Gastrocnemius medialis (tissue), 4 donors: Measurements from ENCODE around the gene SIGLEC11.
"Not testable (repeated sequence)": the region's sequence is repeated elsewhere in the genome, so short reads cannot be mapped to it uniquely, and the experiment has no call there.

Experiments used
- CTCF ChIP-seq, 5 experiments: fragments of 450-650 bp in 3 of 5; fragments of 200-600 bp in 2 of 5; sonication (generic) in 2 of 5; IDR thresholded peaks in 4 of 5; conservative IDR thresholded peaks in 1 of 5; 1 replicate in 4 of 5; 2 replicates in 1 of 5; pipeline ENCODE4 v1.5.1; 2016 to 2019; ENCODE audit warnings: antibody characterized with exemption in 5 of 5, mild to moderate bottlenecking in 3 of 5, moderate library complexity in 3 of 5
- POLR2A ChIP-seq, 2 donors: fragments of 450-650 bp; IDR thresholded peaks; one replicate each; pipeline ENCODE4 v1.6.1; 2017; ENCODE audit warnings: antibody characterized with exemption in 2 of 2, mild to moderate bottlenecking in 2 of 2, moderate library complexity in 2 of 2

DNA sequence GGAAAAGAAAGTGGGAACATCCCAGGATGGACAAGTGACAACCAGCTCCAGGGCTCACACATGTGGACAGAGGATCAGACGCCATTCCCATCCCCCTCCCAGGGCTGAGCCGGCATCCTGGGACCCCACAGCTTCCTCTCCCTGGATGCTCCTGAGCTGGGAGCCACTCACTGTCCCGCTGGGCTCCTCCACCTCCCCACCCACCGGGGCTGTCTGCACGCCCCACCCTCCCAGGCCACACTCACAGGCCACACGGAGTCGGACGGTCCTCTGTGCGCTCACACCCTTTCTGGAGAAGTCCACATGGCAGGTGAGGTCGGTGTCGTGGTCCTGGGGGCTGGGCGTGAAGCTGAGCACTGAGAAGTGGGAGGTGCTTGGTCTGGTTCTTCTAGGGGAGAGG, 1.1 kb downstream of the SIGLEC11 start:
- TF ChIP-seq CTCF (IDR thresholded peaks at IDR 0.05 in 4 of 5, conservative IDR thresholded peaks at IDR 0.05 in 1 of 5); POLR2A (IDR thresholded peaks at IDR 0.05): not testable (repeated sequence)
